Adrenal gland (tissue), 12 donors: Measurements from ENCODE around the gene MYT1. TPM values are rescaled to one million over a fixed set of nuclear protein-coding genes. Genes with fewer than 3 reads are reported as not detected.

Source experiments
- DNase-seq, 7 donors: peaks; one replicate each; pipeline ENCODE4 v3.0.0-alpha.2; 2019 to 2020
- H3K27ac ChIP-seq, 5 donors: fragments of 200-600 bp; sonication (generic) in 4 of 5; 1 replicate in 3 of 5; 2 replicates in 2 of 5; pipeline versions ENCODE4 v1.5.1 to v1.8.0; 2016 to 2020; ENCODE audit warnings: mild to moderate bottlenecking in 1 of 5
- H3K27me3 ChIP-seq: fragments of 200-600 bp; 2 replicates; pipeline ENCODE4 v1.8.0; 2021
- H3K36me3 ChIP-seq, 2 donors: fragments of 200-600 bp; replicated peaks in 1 of 2; 1 replicate in 1 of 2; 2 replicates in 1 of 2; pipeline versions ENCODE4 v1.5.1 to v1.8.0; 2018 to 2022
- H3K4me1 ChIP-seq, 2 donors: fragments of 200-600 bp; replicated peaks in 1 of 2; 1 replicate in 1 of 2; 2 replicates in 1 of 2; pipeline versions ENCODE4 v1.5.1 to v1.8.0; 2018 to 2021
- H3K4me3 ChIP-seq, 4 donors: fragments of 200-600 bp; sonication (generic) in 3 of 4; one replicate each; pipeline ENCODE4 v1.5.1; 2016 to 2018
- H3K9me3 ChIP-seq, 3 donors: fragments of 200-600 bp; sonication (generic) in 1 of 3; replicated peaks in 1 of 3; 1 replicate in 2 of 3; 2 replicates in 1 of 3; pipeline versions ENCODE4 v1.5.1 to v1.8.0; 2016 to 2021
- POLR2A ChIP-seq, 2 donors: fragments of 450-650 bp; IDR thresholded peaks; one replicate each; pipeline ENCODE4 v1.6.1; 2017; ENCODE audit warnings: antibody characterized with exemption in 2 of 2, mild to moderate bottlenecking in 2 of 2, moderate library complexity in 1 of 2
- WGBS, 4 donors: extraction: QIAGEN DNeasy Blood & Tissue Kit in 2 of 4; methylation state at CpG; one replicate each; pipeline versions ENCODE4 v1.1.5 to v1.1.7; 2013 to 2017; 5-methylcytosine and 5-hydroxymethylcytosine counted together
- intact Hi-C, 2 donors: fragments of 100-400 bp; cut with DNase I; formaldehyde crosslinking; loops; one replicate each; pipeline versions ENCODE4 v1.14.1 to v1.15.0; 2022 to 2023
- polyA plus RNA-seq, 3 donors: library from polyadenylated mRNA; stranded (reverse); fragments of 200-250 nt in 2 of 3; fragments of 350-450 nt in 1 of 3; fragmentation: Illumina TruSeq in 1 of 3; extraction: RNeasy Lipid Tissue Mini Kit (QIAGEN cat#74804) in 1 of 3; gene quantifications; one replicate each; pipeline ENCODE4 v1.2.3, GENCODE V29; 2013 to 2014
- total RNA-seq, 9 donors: library from RNA; depleted of rRNA in 4 of 9; stranded (reverse); fragments of >200 nt in 4 of 9; fragments of 120-200 nt in 1 of 9; fragmentation: NEBNext Ultra II Directional in 1 of 9; extraction: Animal tissue kit (Norgen Biotek cat#: 25700) in 1 of 9; gene quantifications; one replicate each; pipeline versions ENCODE4 v1.1.0 to v1.2.4, GENCODE V29; 2013 to 2023
- TF ChIP-seq, protein P1 (sequence below), 6 experiments: fragments of 450-650 bp in 4 of 6; fragments of 200-600 bp in 2 of 6; sonication (generic) in 1 of 6; IDR thresholded peaks; 1 replicate in 5 of 6; 2 replicates in 1 of 6; pipeline versions ENCODE4 v1.5.1 to v1.8.0; 2016 to 2021; ENCODE audit warnings: antibody characterized with exemption in 6 of 6, mild to moderate bottlenecking in 2 of 6, moderate library complexity in 1 of 6
- donor health status: healthy with polysubstance abuse.
- donor health status: Bipolar disorder and iron deficiency.
- donor health status: DM: yes; HTN: yes; CAD: no.
- donor health status: DM: no; HTN: no; CAD: no.
- donor health status: DM: no; HTN: no; CAD: no.
- donor health status: DM: yes; HTN: yes; CAD: no.

Gene MYT1
- total and polyA plus RNA-seq, 12 donors, result 0.61 to 8.5 (median 2.7) TPM

DNA sequence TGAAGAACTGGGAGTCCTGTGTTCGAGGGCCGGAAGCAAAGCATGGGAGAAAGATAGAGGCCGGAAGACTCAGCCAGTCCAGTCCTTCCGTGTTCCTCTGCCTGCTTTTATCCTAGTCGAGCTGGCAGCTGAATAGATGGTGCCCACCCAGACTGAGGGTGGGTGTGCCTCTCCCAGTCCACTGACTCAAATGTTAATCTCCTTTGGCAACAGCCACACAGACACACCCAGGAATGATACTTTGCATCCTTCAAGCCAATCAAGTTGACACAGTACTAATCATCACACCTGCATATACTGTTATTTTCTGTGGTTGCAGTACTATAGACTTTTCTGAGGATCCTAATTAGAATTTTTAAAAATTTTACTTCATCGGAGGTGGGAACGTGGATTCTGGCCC is 112.6 kb downstream of the MYT1 start:
- H3K9me3 ChIP-seq, result no peaks in the 10 kb centered on the region
- H3K36me3 ChIP-seq, result peaks cover 0 to 14% of the 10 kb centered on the region in 2 donors
- TF ChIP-seq, protein P1, sequence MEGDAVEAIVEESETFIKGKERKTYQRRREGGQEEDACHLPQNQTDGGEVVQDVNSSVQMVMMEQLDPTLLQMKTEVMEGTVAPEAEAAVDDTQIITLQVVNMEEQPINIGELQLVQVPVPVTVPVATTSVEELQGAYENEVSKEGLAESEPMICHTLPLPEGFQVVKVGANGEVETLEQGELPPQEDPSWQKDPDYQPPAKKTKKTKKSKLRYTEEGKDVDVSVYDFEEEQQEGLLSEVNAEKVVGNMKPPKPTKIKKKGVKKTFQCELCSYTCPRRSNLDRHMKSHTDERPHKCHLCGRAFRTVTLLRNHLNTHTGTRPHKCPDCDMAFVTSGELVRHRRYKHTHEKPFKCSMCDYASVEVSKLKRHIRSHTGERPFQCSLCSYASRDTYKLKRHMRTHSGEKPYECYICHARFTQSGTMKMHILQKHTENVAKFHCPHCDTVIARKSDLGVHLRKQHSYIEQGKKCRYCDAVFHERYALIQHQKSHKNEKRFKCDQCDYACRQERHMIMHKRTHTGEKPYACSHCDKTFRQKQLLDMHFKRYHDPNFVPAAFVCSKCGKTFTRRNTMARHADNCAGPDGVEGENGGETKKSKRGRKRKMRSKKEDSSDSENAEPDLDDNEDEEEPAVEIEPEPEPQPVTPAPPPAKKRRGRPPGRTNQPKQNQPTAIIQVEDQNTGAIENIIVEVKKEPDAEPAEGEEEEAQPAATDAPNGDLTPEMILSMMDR (IDR thresholded peaks at IDR 0.05), result no peak
- no peak for TF ChIP-seq POLR2A (IDR thresholded peaks at IDR 0.05)
- H3K27ac ChIP-seq, result no peak overlapping the region
- no peaks in the 10 kb centered on the region for H3K27me3 ChIP-seq
- intact Hi-C loops, result no loop called here
- 93 to 95% (median 95%) methylated on average over 6 to 7 of the region's 7 CpGs for WGBS, 4 donors
- H3K4me1 ChIP-seq, result no peaks in the 10 kb centered on the region
- no peak overlapping the region for H3K4me3 ChIP-seq
- no peak for DNase-seq

DNA sequence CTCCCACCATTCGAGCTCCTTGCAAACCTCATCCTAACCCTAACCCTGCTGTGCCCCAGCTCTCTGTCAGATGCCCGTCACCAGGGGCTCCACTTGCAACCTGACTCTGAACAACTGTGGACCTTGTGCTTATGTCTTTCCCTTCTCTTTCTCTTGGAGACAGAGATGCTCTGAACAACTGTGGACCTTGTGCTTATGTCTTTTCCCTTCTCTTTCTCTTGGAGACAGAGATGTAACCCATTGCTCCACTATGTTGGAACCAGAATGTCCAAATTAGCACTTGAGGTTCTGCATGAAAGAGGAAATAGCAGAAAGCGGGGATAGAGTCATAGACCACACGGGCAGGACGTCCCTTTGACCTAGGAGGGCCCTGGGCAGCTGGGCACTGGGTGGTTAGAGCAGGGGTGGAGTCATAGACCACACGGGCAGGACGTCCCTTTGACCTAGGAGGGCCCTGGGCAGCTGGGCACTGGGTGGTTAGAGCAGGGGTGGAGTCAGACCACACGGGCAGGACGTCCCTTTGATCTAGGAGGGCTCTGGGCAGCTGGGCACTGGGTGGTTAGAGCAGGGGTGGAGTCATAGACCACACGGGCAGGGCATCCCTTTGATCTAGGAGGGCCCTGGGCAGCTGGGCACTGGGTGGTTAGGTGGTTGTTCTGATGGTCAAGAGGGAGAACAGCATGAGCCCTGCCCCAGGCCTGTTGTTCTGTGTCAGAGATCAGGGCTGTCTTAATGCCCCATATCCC is 113.5 kb downstream of the MYT1 start:
- no peak overlapping the region for H3K27ac ChIP-seq
- no peaks in the 10 kb centered on the region for H3K27me3 ChIP-seq
- H3K4me3 ChIP-seq, result no peak overlapping the region
- WGBS, 4 donors, result 70 to 100% (median 80%) methylated on average over 5 to 10 of the region's 10 CpGs
- no peak for DNase-seq
- no peaks in the 10 kb centered on the region for H3K9me3 ChIP-seq
- intact Hi-C loops, result no loop called here
- TF ChIP-seq POLR2A (IDR thresholded peaks at IDR 0.05), result no peak
- TF ChIP-seq, protein P1 (IDR thresholded peaks at IDR 0.05), result no peak
- H3K36me3 ChIP-seq, result peaks cover 0 to 14% of the 10 kb centered on the region in 2 donors
- H3K4me1 ChIP-seq, result no peaks in the 10 kb centered on the region

DNA sequence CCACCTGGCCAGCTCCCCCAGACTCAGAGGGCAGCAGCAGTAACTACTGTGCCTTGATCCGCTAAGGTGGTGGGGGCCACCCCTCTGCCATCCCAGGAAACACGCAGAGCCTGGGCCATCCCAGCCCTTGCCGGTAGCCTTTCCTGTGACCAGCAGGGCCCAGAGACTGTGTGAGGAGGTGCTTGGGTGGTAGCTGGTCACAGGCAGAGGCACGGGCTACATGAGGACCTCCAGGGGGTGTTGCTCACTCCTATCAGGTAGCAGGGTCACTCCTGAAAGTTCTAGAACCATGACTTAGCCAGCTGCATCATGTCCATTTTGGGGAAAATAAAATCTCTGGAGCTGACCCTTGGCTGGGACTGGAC is 114.0 kb downstream of the MYT1 start:
- H3K27me3 ChIP-seq, result no peaks in the 10 kb centered on the region
- H3K4me1 ChIP-seq, result no peaks in the 10 kb centered on the region
- peaks cover 0 to 11% of the 10 kb centered on the region in 2 donors for H3K36me3 ChIP-seq
- H3K27ac ChIP-seq, result no peak overlapping the region
- no peaks in the 10 kb centered on the region for H3K9me3 ChIP-seq
- WGBS, 4 donors, result 60 to 84% (median 75%) methylated on average over 1 to 4 of the region's 4 CpGs; no CpG with 5 or more reads in 1 of the 4 donors
- intact Hi-C loops, result no loop called here
- TF ChIP-seq POLR2A (IDR thresholded peaks at IDR 0.05), result no peak
- TF ChIP-seq, protein P1 (IDR thresholded peaks at IDR 0.05), result no peak
- DNase-seq, result no peak
- no peak overlapping the region for H3K4me3 ChIP-seq

DNA sequence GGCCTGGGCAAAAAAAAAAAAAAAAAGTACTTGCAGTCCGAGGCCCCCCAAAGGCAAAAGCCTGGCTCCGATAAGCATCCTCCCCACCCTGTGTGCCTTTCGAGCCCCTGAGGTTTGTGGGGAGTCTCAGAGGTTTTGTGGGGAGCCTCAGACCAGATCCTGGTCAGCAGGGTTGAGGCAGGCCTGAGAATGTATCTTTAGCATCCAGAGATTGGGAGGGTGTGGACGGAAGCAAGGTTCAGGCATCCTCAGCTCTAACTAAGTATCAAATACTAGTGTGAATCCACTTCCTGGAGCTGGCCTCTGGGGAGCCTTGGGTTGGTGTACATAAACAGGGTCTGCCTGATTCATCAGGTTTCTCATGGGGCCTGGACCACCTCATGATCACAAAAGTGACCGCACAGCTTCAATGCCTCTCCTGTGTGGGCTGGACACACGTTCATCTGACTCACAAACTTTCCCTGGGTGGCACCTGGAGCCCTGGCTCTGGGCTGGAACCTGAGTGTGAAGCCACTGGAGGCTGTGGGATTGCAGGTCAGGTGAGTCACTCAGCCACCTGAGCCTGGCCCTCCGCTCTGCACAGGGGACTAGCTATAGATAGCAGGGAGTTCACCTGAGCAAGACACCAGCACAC is 115.7 kb downstream of the MYT1 start:
- intact Hi-C loops, result no loop called here
- Histone ChIP-seq H3K4me3 (no peak overlapping the region), H3K9me3 (no peaks in the 10 kb centered on the region), H3K4me1 (no peaks in the 10 kb centered on the region), H3K36me3 (peaks cover 0 to 5% of the 10 kb centered on the region in 2 donors), H3K27ac (no peak overlapping the region), H3K27me3 (no peaks in the 10 kb centered on the region)
- TF ChIP-seq, protein P1 (IDR thresholded peaks at IDR 0.05), result no peak
- no peak for TF ChIP-seq POLR2A (IDR thresholded peaks at IDR 0.05)
- no peak for DNase-seq
- 85 to 100% (median 88%) methylated on average over 4 to 7 of the region's 7 CpGs for WGBS, 4 donors
